SK-N-SH treated with all-trans-retinoic acid at 6 μM for 48 hours (cell line): ENCODE results near the gene CTIF.

Experiments used
- BACH2 ChIP-seq: fragments of 250-450 bp; sonication (Bioruptor Pico); IDR thresholded peaks from 2 replicates; pipeline ENCODE4 v1.9.0; 2021; ENCODE audit warnings: mild to moderate bottlenecking, borderline replicate concordance
- CSDC2 ChIP-seq: fragments of 250-450 bp; sonication (Bioruptor Pico); IDR thresholded peaks from 2 replicates; pipeline ENCODE4 v1.5.0; 2020; ENCODE audit warnings: mild to moderate bottlenecking, moderate library complexity
- GLIS3 ChIP-seq: fragments of 250-450 bp; sonication (Bioruptor Pico); IDR thresholded peaks from 2 replicates; pipeline ENCODE4 v1.5.0; 2020; ENCODE audit warnings: mild to moderate bottlenecking, moderate library complexity
- ISL1 ChIP-seq: fragments of 250-450 bp; sonication (Bioruptor Pico); IDR thresholded peaks from 2 replicates; pipeline ENCODE4 v2.1.2; 2022; ENCODE audit warnings: mild to moderate bottlenecking, moderate library complexity
- ZFP30 ChIP-seq: fragments of 450-650 bp; formaldehyde crosslinking; IDR thresholded peaks from 2 replicates; pipeline ENCODE4 v1.5.0; 2022; ENCODE audit warnings: mild to moderate bottlenecking, moderate library complexity
- TF ChIP-seq, protein P1 (sequence below): fragments of 250-450 bp; sonication (Bioruptor Pico); IDR thresholded peaks from 2 replicates; pipeline ENCODE4 v1.5.1; 2020; ENCODE audit warnings: low read depth, mild to moderate bottlenecking, moderate library complexity
- TF ChIP-seq, protein P2 (sequence below): fragments of 250-450 bp; sonication (Bioruptor Pico); IDR thresholded peaks from 2 replicates; pipeline ENCODE4 v1.8.0; 2020; ENCODE audit warnings: mild to moderate bottlenecking, moderate library complexity, borderline replicate concordance
- TF ChIP-seq, protein P3 (sequence below): fragments of 250-450 bp; sonication (Bioruptor Pico); IDR thresholded peaks from 2 replicates; pipeline ENCODE4 v1.8.0; 2021; ENCODE audit warnings: low read depth, mild to moderate bottlenecking, moderate library complexity, borderline replicate concordance

DNA sequence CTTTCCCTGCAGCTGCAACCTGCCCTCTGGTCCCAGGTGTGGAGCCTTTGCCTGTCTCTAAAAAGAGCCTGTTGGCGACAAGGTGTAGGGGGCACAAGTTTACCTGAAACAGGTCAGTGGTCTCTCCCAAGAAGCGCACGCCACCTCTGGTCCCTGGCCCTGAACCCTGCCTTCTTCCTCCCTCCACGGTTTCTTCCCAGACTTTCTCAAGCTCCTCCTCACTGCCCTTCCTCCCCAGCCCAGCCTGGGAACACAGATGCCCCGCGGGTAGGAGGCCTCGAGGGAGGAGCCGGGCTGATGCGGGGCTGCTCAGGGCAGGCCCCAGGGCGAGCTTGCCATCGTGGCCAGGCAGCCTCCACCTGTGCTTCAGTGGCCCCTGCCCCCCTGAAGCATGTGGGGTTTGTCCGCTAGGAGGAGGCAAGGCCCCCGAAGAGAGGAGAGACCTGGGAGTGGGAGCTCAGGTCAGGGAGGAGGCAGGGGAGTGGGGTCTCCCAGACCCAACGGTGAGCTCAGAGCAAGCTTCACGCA is 322.4 kb downstream of the CTIF start:
- TF ChIP-seq ZFP30 (CRISPR knock-in tag) (no peak), ISL1 (no peak), BACH2 (CRISPR knock-in tag) (no peak), CSDC2 (CRISPR knock-in tag) (no peak), GLIS3 (CRISPR knock-in tag) (no peak)
- TF ChIP-seq, protein P1, sequence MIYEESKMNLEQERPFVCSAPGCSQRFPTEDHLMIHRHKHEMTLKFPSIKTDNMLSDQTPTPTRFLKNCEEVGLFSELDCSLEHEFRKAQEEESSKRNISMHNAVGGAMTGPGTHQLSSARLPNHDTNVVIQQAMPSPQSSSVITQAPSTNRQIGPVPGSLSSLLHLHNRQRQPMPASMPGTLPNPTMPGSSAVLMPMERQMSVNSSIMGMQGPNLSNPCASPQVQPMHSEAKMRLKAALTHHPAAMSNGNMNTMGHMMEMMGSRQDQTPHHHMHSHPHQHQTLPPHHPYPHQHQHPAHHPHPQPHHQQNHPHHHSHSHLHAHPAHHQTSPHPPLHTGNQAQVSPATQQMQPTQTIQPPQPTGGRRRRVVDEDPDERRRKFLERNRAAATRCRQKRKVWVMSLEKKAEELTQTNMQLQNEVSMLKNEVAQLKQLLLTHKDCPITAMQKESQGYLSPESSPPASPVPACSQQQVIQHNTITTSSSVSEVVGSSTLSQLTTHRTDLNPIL (CRISPR knock-in tag) = no peak
- TF ChIP-seq, protein P2, sequence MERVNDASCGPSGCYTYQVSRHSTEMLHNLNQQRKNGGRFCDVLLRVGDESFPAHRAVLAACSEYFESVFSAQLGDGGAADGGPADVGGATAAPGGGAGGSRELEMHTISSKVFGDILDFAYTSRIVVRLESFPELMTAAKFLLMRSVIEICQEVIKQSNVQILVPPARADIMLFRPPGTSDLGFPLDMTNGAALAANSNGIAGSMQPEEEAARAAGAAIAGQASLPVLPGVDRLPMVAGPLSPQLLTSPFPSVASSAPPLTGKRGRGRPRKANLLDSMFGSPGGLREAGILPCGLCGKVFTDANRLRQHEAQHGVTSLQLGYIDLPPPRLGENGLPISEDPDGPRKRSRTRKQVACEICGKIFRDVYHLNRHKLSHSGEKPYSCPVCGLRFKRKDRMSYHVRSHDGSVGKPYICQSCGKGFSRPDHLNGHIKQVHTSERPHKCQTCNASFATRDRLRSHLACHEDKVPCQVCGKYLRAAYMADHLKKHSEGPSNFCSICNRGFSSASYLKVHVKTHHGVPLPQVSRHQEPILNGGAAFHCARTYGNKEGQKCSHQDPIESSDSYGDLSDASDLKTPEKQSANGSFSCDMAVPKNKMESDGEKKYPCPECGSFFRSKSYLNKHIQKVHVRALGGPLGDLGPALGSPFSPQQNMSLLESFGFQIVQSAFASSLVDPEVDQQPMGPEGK (CRISPR knock-in tag) = no peak
- TF ChIP-seq, protein P3, sequence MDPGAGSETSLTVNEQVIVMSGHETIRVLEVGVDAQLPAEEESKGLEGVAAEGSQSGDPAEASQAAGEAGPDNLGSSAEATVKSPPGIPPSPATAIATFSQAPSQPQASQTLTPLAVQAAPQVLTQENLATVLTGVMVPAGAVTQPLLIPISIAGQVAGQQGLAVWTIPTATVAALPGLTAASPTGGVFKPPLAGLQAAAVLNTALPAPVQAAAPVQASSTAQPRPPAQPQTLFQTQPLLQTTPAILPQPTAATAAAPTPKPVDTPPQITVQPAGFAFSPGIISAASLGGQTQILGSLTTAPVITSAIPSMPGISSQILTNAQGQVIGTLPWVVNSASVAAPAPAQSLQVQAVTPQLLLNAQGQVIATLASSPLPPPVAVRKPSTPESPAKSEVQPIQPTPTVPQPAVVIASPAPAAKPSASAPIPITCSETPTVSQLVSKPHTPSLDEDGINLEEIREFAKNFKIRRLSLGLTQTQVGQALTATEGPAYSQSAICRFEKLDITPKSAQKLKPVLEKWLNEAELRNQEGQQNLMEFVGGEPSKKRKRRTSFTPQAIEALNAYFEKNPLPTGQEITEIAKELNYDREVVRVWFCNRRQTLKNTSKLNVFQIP = no peak
